GM23248 (cell line): ENCODE data around the gene MRPS5. TPM values are rescaled to one million over a fixed set of nuclear protein-coding genes. Genes with fewer than 3 reads are reported as not detected.

Experiments used
- DNase-seq: peaks from one replicate; pipeline ENCODE4 v3.0.0-alpha.2; 2015
- H2AFZ ChIP-seq: fragments of 200-600 bp; sonication (generic); 2 replicates; pipeline ENCODE4 v1.6.1; 2016; ENCODE audit warnings: antibody characterized with exemption
- H3F3A ChIP-seq: fragments of 200-600 bp; sonication (generic); 2 replicates; pipeline ENCODE4 v1.6.1; 2016; ENCODE audit warnings: mild to moderate bottlenecking, antibody characterized with exemption, mixed run types; ENCODE audit not compliant: insufficient read depth
- H3K27ac ChIP-seq: fragments of 200-600 bp; sonication (generic); 2 replicates; pipeline ENCODE4 v1.5.1; 2016; ENCODE audit warnings: mild to moderate bottlenecking
- H3K27me3 ChIP-seq: fragments of 200-600 bp; sonication (generic); replicated peaks from 2 replicates; pipeline ENCODE4 v1.6.1; 2016; ENCODE audit warnings: mild to moderate bottlenecking; ENCODE audit not compliant: insufficient read depth
- H3K36me3 ChIP-seq: fragments of 200-600 bp; sonication (generic); 2 replicates; pipeline ENCODE4 v1.6.1; 2016; ENCODE audit warnings: low read depth, mild to moderate bottlenecking
- H3K4me1 ChIP-seq: fragments of 200-600 bp; sonication (generic); 2 replicates; pipeline ENCODE4 v1.6.1; 2016; ENCODE audit warnings: mild to moderate bottlenecking; ENCODE audit not compliant: insufficient read depth
- H3K4me2 ChIP-seq: fragments of 200-600 bp; sonication (generic); one replicate; pipeline ENCODE4 v1.6.1; 2016; ENCODE audit warnings: mild to moderate bottlenecking; ENCODE audit not compliant: unreplicated experiment
- H3K4me3 ChIP-seq: fragments of 200-600 bp; sonication (generic); 2 replicates; pipeline ENCODE4 v1.5.1; 2016; ENCODE audit warnings: mild to moderate bottlenecking
- H3K79me2 ChIP-seq: fragments of 200-600 bp; sonication (generic); 2 replicates; pipeline ENCODE4 v1.6.1; 2016; ENCODE audit warnings: mild to moderate bottlenecking; ENCODE audit not compliant: insufficient read depth
- H3K9ac ChIP-seq: fragments of 200-600 bp; sonication (generic); 2 replicates; pipeline ENCODE4 v1.6.1; 2016; ENCODE audit warnings: mild to moderate bottlenecking
- H3K9me2 ChIP-seq: fragments of 200-600 bp; sonication (generic); 2 replicates; pipeline ENCODE4 v1.6.1; 2016; ENCODE audit warnings: mixed run types, mild to moderate bottlenecking, moderate library complexity; ENCODE audit not compliant: insufficient read depth
- H3K9me3 ChIP-seq: fragments of 200-600 bp; sonication (generic); one replicate; pipeline ENCODE4 v1.6.1; 2017; ENCODE audit warnings: low read depth
- H4K20me1 ChIP-seq: fragments of 200-600 bp; sonication (generic); 2 replicates; pipeline ENCODE4 v1.6.0; 2016; ENCODE audit not compliant: insufficient read depth
- EZH2 ChIP-seq: fragments of 200-600 bp; sonication (generic); IDR thresholded peaks from 2 replicates; pipeline ENCODE4 v1.6.1; 2018; ENCODE audit warnings: antibody characterized with exemption, mild to moderate bottlenecking; ENCODE audit not compliant: insufficient read depth, poor library complexity, severe bottlenecking
- EZH2phosphoT487 ChIP-seq: fragments of 200-600 bp; sonication (generic); IDR thresholded peaks from 2 replicates; pipeline ENCODE4 v1.6.1; 2018; ENCODE audit warnings: antibody characterized with exemption, moderate library complexity, mild to moderate bottlenecking, low read depth; ENCODE audit not compliant: insufficient read depth
- WGBS, 2 experiments: methylation state at CpG; one replicate each; pipeline ENCODE4 v1.1.6; 2015 to 2017; ENCODE audit warnings: low lambda C conversion rate in 2 of 2, low coverage in 1 of 2; ENCODE audit errors: missing lambda C conversion rate in 2 of 2; 5-methylcytosine and 5-hydroxymethylcytosine counted together
- in situ Hi-C: fragments of 300-500 bp; cut with MboI; formaldehyde crosslinking; loops from 2 replicates; pipeline ENCODE4 v1.15.0; 2020
- polyA plus RNA-seq: library from polyadenylated mRNA; unstranded; fragments of >200 nt; fragmentation: Nextera tagmentation; extraction: Ambion mirVana; gene quantifications from 2 replicates; pipeline ENCODE4 v1.2.1, GENCODE V29; 2016
- total RNA-seq: library from RNA; depleted of rRNA; stranded (reverse); fragments of >200 nt; shearing (Covaris generic); gene quantifications from 2 replicates; pipeline ENCODE4 v1.2.3, GENCODE V29; 2014

The MRPS5 gene
- total and polyA plus RNA-seq, 2 experiments from 2014 or later, result 34.3 to 38.4 TPM

DNA sequence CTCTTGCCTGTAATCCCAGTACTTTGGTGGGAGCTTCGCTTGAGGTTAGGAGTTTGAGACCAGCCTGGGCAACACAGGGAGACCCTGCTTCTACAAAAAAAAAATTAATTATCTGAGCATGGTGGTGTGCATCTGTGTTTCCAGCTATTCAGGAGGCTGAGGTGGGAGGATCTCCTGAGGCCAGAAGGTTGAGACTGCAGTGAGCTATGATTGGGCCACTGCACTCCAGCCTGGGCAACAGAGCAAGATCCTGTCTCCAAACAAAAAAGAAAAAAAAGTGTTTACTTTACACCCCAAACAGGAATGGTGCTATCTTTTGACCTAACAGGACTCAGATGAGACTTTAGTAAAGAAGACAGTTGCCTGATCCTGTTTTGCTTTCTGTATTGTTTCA lies 60.5 kb downstream of the MRPS5 start:
- H3K9me3 ChIP-seq, result no peaks in the 10 kb centered on the region
- H3K4me1 ChIP-seq, result peaks cover 6% of the 10 kb centered on the region; the same call in 1 of the 2 replicates
- no peak for TF ChIP-seq EZH2
- no peak for TF ChIP-seq EZH2phosphoT487
- no peaks in the 10 kb centered on the region for H3F3A ChIP-seq
- no peaks in the 10 kb centered on the region for H3K79me2 ChIP-seq
- H3K9ac ChIP-seq, result no peak overlapping the region
- no peak overlapping the region for H3K4me3 ChIP-seq
- no peak overlapping the region for H2AFZ ChIP-seq
- H3K27me3 ChIP-seq, result peaks cover 59% of the 10 kb centered on the region
- H4K20me1 ChIP-seq, result no peaks in the 10 kb centered on the region
- no peak overlapping the region for H3K27ac ChIP-seq
- in situ Hi-C loops, result no loop called here
- 23 to 57% methylated on average over 1 of the region's 1 CpG for WGBS, 2 experiments
- no peak overlapping the region for H3K4me2 ChIP-seq
- no peaks in the 10 kb centered on the region for H3K9me2 ChIP-seq
- DNase-seq, result no peak
- H3K36me3 ChIP-seq, result no peaks in the 10 kb centered on the region

DNA sequence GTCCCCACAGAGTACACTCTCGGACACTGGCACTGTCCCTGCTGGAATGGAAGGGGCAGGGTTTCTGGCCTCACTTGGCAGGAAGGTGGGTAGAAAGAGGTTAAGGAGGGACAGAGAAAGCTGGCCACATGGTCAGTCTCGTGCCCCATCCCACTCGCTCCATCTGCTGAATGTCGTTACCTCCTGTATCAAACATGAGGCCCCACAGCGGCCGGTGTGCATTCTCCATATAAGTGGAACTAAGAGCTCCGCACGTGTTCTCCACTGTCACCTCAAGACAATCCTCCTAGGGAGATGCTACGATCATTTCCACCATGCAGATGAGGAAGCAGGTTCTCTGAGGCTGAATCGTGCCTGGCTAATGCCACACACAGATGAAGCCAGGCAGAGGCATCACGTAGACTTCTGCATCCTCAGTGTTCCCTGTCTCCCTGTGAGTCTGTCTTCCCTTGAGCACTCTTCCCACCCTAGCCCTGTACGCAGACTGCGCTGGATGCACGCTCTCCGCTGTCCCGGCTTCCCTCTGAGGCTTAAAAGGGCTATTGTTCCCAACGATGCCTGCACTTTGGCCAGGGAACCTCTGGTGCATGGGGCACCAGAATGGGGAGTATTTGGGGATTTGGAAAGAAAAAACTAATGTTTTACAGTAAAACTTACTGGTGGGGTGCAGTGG lies 61.0 kb downstream of the MRPS5 start:
- Histone ChIP-seq H3F3A (no peaks in the 10 kb centered on the region), H3K9me2 (no peaks in the 10 kb centered on the region), H3K27ac (no peak overlapping the region), H3K4me2 (no peak overlapping the region), H3K4me3 (no peak overlapping the region), H3K9ac (no peak overlapping the region), H3K9me3 (no peaks in the 10 kb centered on the region), H3K4me1 (peaks cover 6% of the 10 kb centered on the region; the same call in 1 of the 2 replicates), H3K27me3 (peaks cover 57% of the 10 kb centered on the region), H3K79me2 (no peaks in the 10 kb centered on the region), H4K20me1 (no peaks in the 10 kb centered on the region), H3K36me3 (no peaks in the 10 kb centered on the region), H2AFZ (no peak overlapping the region)
- in situ Hi-C loops, result no loop called here
- WGBS, 2 experiments, result 53 to 62% methylated on average over 17 of the region's 17 CpGs
- DNase-seq, result no peak
- no peak for TF ChIP-seq EZH2
- no peak for TF ChIP-seq EZH2phosphoT487

DNA sequence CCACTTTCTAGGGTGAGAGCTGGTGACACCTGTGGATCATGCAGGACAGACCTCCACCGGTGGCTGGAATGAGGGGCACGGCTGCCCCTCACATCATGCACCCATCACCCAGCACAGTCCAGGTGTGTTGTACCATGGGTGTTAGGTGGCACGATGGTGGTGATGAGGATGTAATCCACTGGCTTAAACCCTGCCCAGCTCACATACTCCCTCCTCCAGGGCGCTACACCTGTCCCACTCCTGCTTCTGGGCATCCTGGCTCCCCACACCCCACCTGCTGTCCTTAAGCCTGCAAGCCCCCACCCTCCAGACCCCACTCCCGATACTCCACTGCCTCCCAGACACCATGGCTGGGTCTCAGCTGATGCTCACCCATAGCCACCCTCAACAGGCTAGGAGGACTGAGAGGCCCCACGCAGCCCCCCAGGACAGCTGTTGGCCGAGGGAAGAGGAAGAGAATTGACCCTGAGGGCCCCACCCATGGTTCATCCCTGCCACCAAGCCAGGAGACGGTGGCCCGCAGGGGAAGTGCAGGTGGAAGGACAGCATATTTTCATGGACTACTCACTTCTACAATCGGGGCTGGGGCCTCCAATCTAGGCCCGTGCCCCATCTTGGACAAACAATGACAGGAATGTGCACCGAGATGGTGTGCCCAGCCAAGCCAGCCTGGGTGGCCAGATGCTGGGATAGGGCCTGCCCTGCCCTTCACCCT lies 61.8 kb downstream of the MRPS5 start:
- H2AFZ ChIP-seq, result no peak overlapping the region
- no peaks in the 10 kb centered on the region for H3K9me3 ChIP-seq
- no peak for DNase-seq
- H3K9ac ChIP-seq, result no peak overlapping the region
- H3K36me3 ChIP-seq, result no peaks in the 10 kb centered on the region
- H3K9me2 ChIP-seq, result no peaks in the 10 kb centered on the region
- 51 to 56% methylated on average over 12 of the region's 12 CpGs for WGBS, 2 experiments
- H3K27ac ChIP-seq, result no peak overlapping the region
- H4K20me1 ChIP-seq, result no peaks in the 10 kb centered on the region
- peaks cover 57% of the 10 kb centered on the region for H3K27me3 ChIP-seq
- H3K4me2 ChIP-seq, result no peak overlapping the region
- no peaks in the 10 kb centered on the region for H3F3A ChIP-seq
- H3K79me2 ChIP-seq, result no peaks in the 10 kb centered on the region
- peaks cover 6% of the 10 kb centered on the region; the same call in 1 of the 2 replicates for H3K4me1 ChIP-seq
- TF ChIP-seq EZH2phosphoT487 (no peak), EZH2 (no peak)
- no peak overlapping the region for H3K4me3 ChIP-seq
- in situ Hi-C loops, result no loop called here

GRCh38 chr2:95058989-95059641 lies 62.5 kb downstream of the MRPS5 start:
- Histone ChIP-seq H3K4me2 (no peak overlapping the region), H3K27me3 (peaks cover 57% of the 10 kb centered on the region), H2AFZ (no peak overlapping the region), H3K9me3 (no peaks in the 10 kb centered on the region), H3F3A (no peaks in the 10 kb centered on the region), H3K79me2 (no peaks in the 10 kb centered on the region), H3K36me3 (no peaks in the 10 kb centered on the region), H3K9ac (no peak overlapping the region), H3K9me2 (no peaks in the 10 kb centered on the region), H3K4me3 (no peak overlapping the region), H4K20me1 (no peaks in the 10 kb centered on the region), H3K27ac (no peak overlapping the region), H3K4me1 (peaks cover 6% of the 10 kb centered on the region; the same call in 1 of the 2 replicates)
- TF ChIP-seq EZH2 (no peak), EZH2phosphoT487 (no peak)
- no peak for DNase-seq
- 42 to 49% methylated on average over 9 of the region's 11 CpGs for WGBS, 2 experiments
- in situ Hi-C loops, result no loop called here
